Coronary artery (tissue), 2 donors: ENCODE data around the gene ELF2.

Experiments used
- DNase-seq: peaks from one replicate; pipeline ENCODE4 v3.0.0-alpha.2; 2017; ENCODE audit warnings: low spot score
- H3K27ac ChIP-seq, 2 donors: fragments of 200-600 bp; sonication (generic); one replicate each; pipeline ENCODE4 v1.5.1; 2016 to 2019
- H3K4me3 ChIP-seq: fragments of 200-600 bp; sonication (generic); 2 replicates; pipeline ENCODE4 v1.5.1; 2016; ENCODE audit warnings: mild to moderate bottlenecking, moderate library complexity
- CTCF ChIP-seq: fragments of 200-600 bp; sonication (generic); IDR thresholded peaks from one replicate; pipeline ENCODE4 v1.5.1; 2019; ENCODE audit warnings: antibody characterized with exemption

The ELF2 gene

GRCh38 chr4:139212900-139213299 lies 35.9 kb upstream of the ELF2 start:
- TF ChIP-seq CTCF = no peak
- Histone ChIP-seq H3K27ac (no peak overlapping the region), H3K4me3 (no peak overlapping the region)
- DNase-seq = no peak

GRCh38 chr4:139210486-139210885 lies 33.5 kb upstream of the ELF2 start:
- no peak for TF ChIP-seq CTCF
- no peak overlapping the region for H3K27ac ChIP-seq
- DNase-seq = no peak
- no peak overlapping the region for H3K4me3 ChIP-seq

GRCh38 chr4:139209470-139210063 lies 32.5 kb upstream of the ELF2 start:
- TF ChIP-seq CTCF = no peak
- no peak overlapping the region for H3K27ac ChIP-seq
- H3K4me3 ChIP-seq = no peak overlapping the region
- DNase-seq = no peak

- H3K27ac ChIP-seq = peak overlapping the region in 1 of 2 donors; percentile 69
- TF ChIP-seq CTCF = no peak
- H3K4me3 ChIP-seq = no peak overlapping the region
- DNase-seq = no peak
Observed at GRCh38 chr4:139208404-139208945, 31.5 kb upstream of the ELF2 start.

- TF ChIP-seq CTCF = no peak
- no peak for DNase-seq
- Histone ChIP-seq H3K4me3 (no peak overlapping the region), H3K27ac (peak overlapping the region; percentile 17 to 69)
Observed at GRCh38 chr4:139207873-139208403, 30.9 kb upstream of the ELF2 start.

- Histone ChIP-seq H3K27ac (peak overlapping the region in 1 of 2 donors; percentile 69), H3K4me3 (no peak overlapping the region)
- no peak for TF ChIP-seq CTCF
- no peak for DNase-seq
Observed at GRCh38 chr4:139207247-139207646, 30.2 kb upstream of the ELF2 start.

- DNase-seq = no peak
- Histone ChIP-seq H3K4me3 (no peak overlapping the region), H3K27ac (no peak overlapping the region)
- TF ChIP-seq CTCF = no peak
Observed at GRCh38 chr4:139202991-139203390, 26.0 kb upstream of the ELF2 start.
